Measurements from ENCODE around the gene C22orf15.

C22orf15 gene

DNA sequence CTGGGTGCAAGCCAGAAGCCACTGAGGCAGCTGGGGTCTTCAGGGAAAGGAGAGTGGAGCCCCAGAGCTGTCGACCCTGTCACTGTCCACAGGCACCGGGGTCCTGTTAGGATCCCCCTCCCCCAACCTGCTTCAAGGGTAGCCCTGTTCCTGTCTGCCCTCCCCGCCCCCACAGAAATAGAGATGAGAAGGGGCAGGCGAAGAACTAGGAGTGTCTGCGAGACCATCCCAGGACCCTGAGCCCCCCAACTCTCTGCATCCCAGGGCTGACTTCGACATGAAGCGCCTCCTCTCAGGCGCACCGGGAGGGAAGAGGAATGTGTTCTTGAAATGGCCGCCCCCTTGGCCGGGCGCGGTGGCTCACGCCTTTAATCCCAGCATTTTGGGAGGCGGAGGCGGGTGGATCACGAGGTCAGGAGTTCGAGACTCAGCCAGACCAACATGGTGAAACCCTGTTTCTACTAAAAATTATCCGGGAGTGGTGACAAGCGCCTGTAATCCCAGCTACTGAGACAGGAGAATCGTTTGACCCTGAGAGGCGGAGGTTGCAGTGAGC, 11.3 kb upstream of the C22orf15 start:
- TF ChIP-seq TCF12 (IDR thresholded peaks at IDR 0.05; ENCODE audit: low read depth) (no peak), RAD21 (IDR thresholded peaks at IDR 0.05; ENCODE audit: low read depth) (no peak), EGR1 (IDR thresholded peaks at IDR 0.05) (no peak), YY1 (IDR thresholded peaks at IDR 0.05; ENCODE audit: low read depth) (no peak), TAF1 (IDR thresholded peaks at IDR 0.05; ENCODE audit: low read depth) (peak; percentile 19; the same call in 1 of the 2 replicates), EP300 (IDR thresholded peaks at IDR 0.05; ENCODE audit: borderline replicate concordance) (peak; percentile 29; the same call in 1 of the 2 replicates), TEAD4 (IDR thresholded peaks at IDR 0.05) (no peak), ZBTB7A (IDR thresholded peaks at IDR 0.05; ENCODE audit: low read depth) (no peak), CEBPB (IDR thresholded peaks at IDR 0.05) (no peak), FOXM1 (IDR thresholded peaks at IDR 0.05; ENCODE audit: borderline replicate concordance, low read depth) (no peak), CREB1 (IDR thresholded peaks at IDR 0.05; ENCODE audit: low read depth) (no peak), NFIC (IDR thresholded peaks at IDR 0.05) (no peak)
- TF ChIP-seq, protein P1, sequence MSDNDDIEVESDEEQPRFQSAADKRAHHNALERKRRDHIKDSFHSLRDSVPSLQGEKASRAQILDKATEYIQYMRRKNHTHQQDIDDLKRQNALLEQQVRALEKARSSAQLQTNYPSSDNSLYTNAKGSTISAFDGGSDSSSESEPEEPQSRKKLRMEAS (IDR thresholded peaks at IDR 0.05), result no peak; the same call in 1 of the 2 replicates
- TF ChIP-seq, protein P2, sequence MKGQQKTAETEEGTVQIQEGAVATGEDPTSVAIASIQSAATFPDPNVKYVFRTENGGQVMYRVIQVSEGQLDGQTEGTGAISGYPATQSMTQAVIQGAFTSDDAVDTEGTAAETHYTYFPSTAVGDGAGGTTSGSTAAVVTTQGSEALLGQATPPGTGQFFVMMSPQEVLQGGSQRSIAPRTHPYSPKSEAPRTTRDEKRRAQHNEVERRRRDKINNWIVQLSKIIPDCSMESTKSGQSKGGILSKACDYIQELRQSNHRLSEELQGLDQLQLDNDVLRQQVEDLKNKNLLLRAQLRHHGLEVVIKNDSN (IDR thresholded peaks at IDR 0.05), result no peak
- TF ChIP-seq, protein P3, sequence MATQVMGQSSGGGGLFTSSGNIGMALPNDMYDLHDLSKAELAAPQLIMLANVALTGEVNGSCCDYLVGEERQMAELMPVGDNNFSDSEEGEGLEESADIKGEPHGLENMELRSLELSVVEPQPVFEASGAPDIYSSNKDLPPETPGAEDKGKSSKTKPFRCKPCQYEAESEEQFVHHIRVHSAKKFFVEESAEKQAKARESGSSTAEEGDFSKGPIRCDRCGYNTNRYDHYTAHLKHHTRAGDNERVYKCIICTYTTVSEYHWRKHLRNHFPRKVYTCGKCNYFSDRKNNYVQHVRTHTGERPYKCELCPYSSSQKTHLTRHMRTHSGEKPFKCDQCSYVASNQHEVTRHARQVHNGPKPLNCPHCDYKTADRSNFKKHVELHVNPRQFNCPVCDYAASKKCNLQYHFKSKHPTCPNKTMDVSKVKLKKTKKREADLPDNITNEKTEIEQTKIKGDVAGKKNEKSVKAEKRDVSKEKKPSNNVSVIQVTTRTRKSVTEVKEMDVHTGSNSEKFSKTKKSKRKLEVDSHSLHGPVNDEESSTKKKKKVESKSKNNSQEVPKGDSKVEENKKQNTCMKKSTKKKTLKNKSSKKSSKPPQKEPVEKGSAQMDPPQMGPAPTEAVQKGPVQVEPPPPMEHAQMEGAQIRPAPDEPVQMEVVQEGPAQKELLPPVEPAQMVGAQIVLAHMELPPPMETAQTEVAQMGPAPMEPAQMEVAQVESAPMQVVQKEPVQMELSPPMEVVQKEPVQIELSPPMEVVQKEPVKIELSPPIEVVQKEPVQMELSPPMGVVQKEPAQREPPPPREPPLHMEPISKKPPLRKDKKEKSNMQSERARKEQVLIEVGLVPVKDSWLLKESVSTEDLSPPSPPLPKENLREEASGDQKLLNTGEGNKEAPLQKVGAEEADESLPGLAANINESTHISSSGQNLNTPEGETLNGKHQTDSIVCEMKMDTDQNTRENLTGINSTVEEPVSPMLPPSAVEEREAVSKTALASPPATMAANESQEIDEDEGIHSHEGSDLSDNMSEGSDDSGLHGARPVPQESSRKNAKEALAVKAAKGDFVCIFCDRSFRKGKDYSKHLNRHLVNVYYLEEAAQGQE (IDR thresholded peaks at IDR 0.05; ENCODE audit: low read depth), result no peak

GRCh38 chr22:23752090-23752691, 10.6 kb upstream of the C22orf15 start:
- TF ChIP-seq EGR1 (IDR thresholded peaks at IDR 0.05) (no peak), TCF12 (IDR thresholded peaks at IDR 0.05; ENCODE audit: low read depth) (no peak), NFIC (IDR thresholded peaks at IDR 0.05) (no peak), CREB1 (IDR thresholded peaks at IDR 0.05; ENCODE audit: low read depth) (no peak), TAF1 (IDR thresholded peaks at IDR 0.05; ENCODE audit: low read depth) (no peak), FOXM1 (IDR thresholded peaks at IDR 0.05; ENCODE audit: borderline replicate concordance, low read depth) (no peak), EP300 (IDR thresholded peaks at IDR 0.05; ENCODE audit: borderline replicate concordance) (no peak), CEBPB (IDR thresholded peaks at IDR 0.05) (no peak), ZBTB7A (IDR thresholded peaks at IDR 0.05; ENCODE audit: low read depth) (no peak), YY1 (IDR thresholded peaks at IDR 0.05; ENCODE audit: low read depth) (no peak), RAD21 (IDR thresholded peaks at IDR 0.05; ENCODE audit: low read depth) (no peak), TEAD4 (IDR thresholded peaks at IDR 0.05) (no peak)
- TF ChIP-seq, protein P1 (IDR thresholded peaks at IDR 0.05), result no peak
- TF ChIP-seq, protein P2 (IDR thresholded peaks at IDR 0.05), result no peak
- TF ChIP-seq, protein P3 (IDR thresholded peaks at IDR 0.05; ENCODE audit: low read depth), result no peak

GRCh38 chr22:23752750-23753149, 10.0 kb upstream of the C22orf15 start:
- TF ChIP-seq, protein P3 (IDR thresholded peaks at IDR 0.05; ENCODE audit: low read depth), result no peak
- TF ChIP-seq CEBPB (IDR thresholded peaks at IDR 0.05) (no peak), FOXM1 (IDR thresholded peaks at IDR 0.05; ENCODE audit: borderline replicate concordance, low read depth) (no peak), NFIC (IDR thresholded peaks at IDR 0.05) (no peak)

DNA sequence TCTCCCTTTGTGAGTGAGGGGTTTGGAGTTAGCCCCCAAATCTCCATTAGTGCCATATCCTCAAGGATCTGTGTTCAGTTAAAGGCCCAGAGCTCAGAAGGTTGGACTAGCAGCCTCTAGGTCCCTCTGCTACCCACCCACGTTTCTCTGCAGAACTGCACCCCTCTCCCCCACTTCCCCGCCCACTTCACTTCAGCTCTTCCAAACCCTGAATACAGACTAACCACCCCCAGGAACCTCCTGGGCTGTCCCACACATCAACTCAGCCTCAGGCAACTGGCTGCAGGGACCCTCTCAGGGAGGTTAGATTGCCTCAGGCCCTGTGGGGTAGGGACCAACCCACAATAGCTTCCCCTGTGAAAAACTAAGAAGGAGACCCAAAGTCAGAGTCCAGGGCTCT, 9.4 kb upstream of the C22orf15 start:
- TF ChIP-seq, protein P3 (IDR thresholded peaks at IDR 0.05; ENCODE audit: low read depth), result no peak
- TF ChIP-seq TEAD4 (IDR thresholded peaks at IDR 0.05) (no peak), CEBPB (IDR thresholded peaks at IDR 0.05) (no peak), EGR1 (IDR thresholded peaks at IDR 0.05) (no peak), ZBTB7A (IDR thresholded peaks at IDR 0.05; ENCODE audit: low read depth) (no peak)
